GM21825 (cell line): ENCODE results near the gene SORBS1.

Source experiments
- ATAC-seq: cut with Tn5 transposase; IDR thresholded peaks from one replicate; pipeline ENCODE4 v1.9.1; 2021; ENCODE audit warnings: mild to moderate bottlenecking, moderate library complexity; ENCODE audit not compliant: unreplicated experiment

SORBS1 gene

GRCh38 chr10:95442341-95442740, 118.8 kb downstream of the SORBS1 start:
- no peak for ATAC-seq

GRCh38 chr10:95441547-95441923, 119.6 kb downstream of the SORBS1 start:
- peak; percentile 26 for ATAC-seq

GRCh38 chr10:95440756-95441546, 120.2 kb downstream of the SORBS1 start:
- peak; percentile 77 for ATAC-seq

- ATAC-seq: no peak
These were observed 121.0 kb downstream of the SORBS1 start for GRCh38 chr10:95440038-95440725.

- ATAC-seq: no peak
These were observed 122.4 kb downstream of the SORBS1 start for GRCh38 chr10:95438781-95439180.

- no peak for ATAC-seq
These were observed 123.5 kb downstream of the SORBS1 start for GRCh38 chr10:95437669-95438068.

- no peak for ATAC-seq
These were observed 125.5 kb downstream of the SORBS1 start for GRCh38 chr10:95435548-95436279.

- ATAC-seq: no peak
These were observed 126.6 kb downstream of the SORBS1 start for GRCh38 chr10:95434583-95434982.

GRCh38 chr10:95431900-95432342, 129.2 kb downstream of the SORBS1 start:
- no peak for ATAC-seq

GRCh38 chr10:95430231-95430951, 130.8 kb downstream of the SORBS1 start:
- ATAC-seq: peak; percentile 74

GRCh38 chr10:95429639-95430038, 131.5 kb downstream of the SORBS1 start:
- no peak for ATAC-seq

GRCh38 chr10:95428701-95429100, 132.5 kb downstream of the SORBS1 start:
- no peak for ATAC-seq

- no peak for ATAC-seq
These were observed 134.7 kb downstream of the SORBS1 start for GRCh38 chr10:95426482-95426881.

- no peak for ATAC-seq
These were observed 135.3 kb downstream of the SORBS1 start for GRCh38 chr10:95425592-95426465.

- ATAC-seq: no peak
These were observed 137.8 kb downstream of the SORBS1 start for GRCh38 chr10:95423164-95424005.

GRCh38 chr10:95422233-95422632, 138.9 kb downstream of the SORBS1 start:
- no peak for ATAC-seq

GRCh38 chr10:95421782-95422181, 139.4 kb downstream of the SORBS1 start:
- no peak for ATAC-seq

- no peak for ATAC-seq
These were observed 141.8 kb downstream of the SORBS1 start for GRCh38 chr10:95419399-95419798.

GRCh38 chr10:95416973-95417372, 144.2 kb downstream of the SORBS1 start:
- no peak for ATAC-seq
